HG03558 (cell line): ENCODE results near the gene KMT2E.
A peak's percentile ranks its signal among the peaks of the same experiment; 100 is the strongest.

Source experiments
- ATAC-seq: cut with Tn5 transposase; IDR thresholded peaks from one replicate; pipeline ENCODE4 v1.9.1; 2021; ENCODE audit warnings: moderate number of reproducible peaks; ENCODE audit not compliant: unreplicated experiment; ENCODE audit errors: extremely low read depth

Gene KMT2E

DNA sequence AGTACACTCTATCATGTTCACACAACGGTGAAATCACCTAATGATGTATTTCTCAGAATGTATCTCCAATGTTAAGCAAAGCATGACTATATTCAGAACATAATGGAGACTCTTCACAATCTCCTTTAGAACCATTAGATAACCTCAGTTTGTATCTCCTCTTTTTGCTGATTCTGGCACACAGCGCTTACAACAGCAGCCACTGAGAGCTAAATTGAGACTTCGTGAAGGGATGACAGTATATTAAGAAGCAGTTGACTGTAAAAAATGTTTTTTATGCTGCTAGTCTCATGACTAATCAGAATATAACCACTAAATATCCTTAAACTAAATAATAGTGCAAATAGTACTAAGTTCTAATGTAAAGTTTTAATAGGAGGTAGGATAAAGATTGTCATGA lies 46.9 kb downstream of the KMT2E start:
- ATAC-seq: no peak

GRCh38 chr7:105065104-105065503 lies 51.1 kb downstream of the KMT2E start:
- ATAC-seq: no peak

DNA sequence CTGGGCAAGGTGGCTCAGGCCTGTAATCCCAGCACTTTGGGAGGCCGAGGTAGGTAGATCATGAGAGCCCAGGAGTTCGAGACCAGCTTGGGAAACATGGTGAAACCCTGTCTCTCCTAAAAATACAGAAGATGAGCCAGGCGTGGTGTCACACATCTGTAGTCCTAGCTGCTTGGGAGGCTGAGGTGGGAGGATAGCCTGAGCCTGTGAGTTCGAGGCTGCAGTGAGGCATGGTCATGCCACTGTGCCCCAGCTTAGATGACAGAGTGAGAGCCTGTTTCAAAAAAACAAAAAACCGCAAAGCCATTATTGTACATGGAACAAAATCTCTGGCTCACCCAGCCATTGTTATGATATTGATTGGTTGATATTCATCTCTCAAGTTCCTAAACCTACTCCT lies 53.7 kb downstream of the KMT2E start:
- ATAC-seq: no peak

GRCh38 chr7:105068886-105069285 lies 54.9 kb downstream of the KMT2E start:
- no peak for ATAC-seq

GRCh38 chr7:105073143-105073542 lies 59.1 kb downstream of the KMT2E start:
- ATAC-seq: no peak

GRCh38 chr7:105079348-105079747 lies 65.3 kb downstream of the KMT2E start:
- ATAC-seq: no peak

- ATAC-seq: no peak
Observed at GRCh38 chr7:105084581-105084980, 70.6 kb downstream of the KMT2E start.

- ATAC-seq: no peak
Observed at GRCh38 chr7:105086850-105087249, 72.8 kb downstream of the KMT2E start.

DNA sequence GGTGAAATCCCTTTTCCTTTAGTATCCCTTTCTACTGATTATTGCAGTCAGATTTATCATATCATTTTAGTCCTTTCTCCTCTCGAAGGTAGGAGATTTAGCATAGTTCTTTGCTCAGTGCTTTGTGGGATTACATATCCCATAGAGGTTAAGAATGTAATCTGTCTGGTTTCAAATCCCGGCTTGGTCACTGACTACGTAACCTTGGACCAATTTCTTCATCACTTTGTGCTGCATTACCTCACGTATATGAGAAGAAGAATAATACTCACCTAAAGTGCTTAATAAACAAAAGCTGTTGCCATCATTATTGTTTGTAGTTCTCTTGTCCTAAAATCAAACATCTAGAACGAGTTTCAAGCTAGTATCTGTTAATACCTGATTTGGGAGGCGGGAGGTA lies 74.0 kb downstream of the KMT2E start:
- ATAC-seq: no peak

- no peak for ATAC-seq
Observed at GRCh38 chr7:105088456-105088855, 74.5 kb downstream of the KMT2E start.

DNA sequence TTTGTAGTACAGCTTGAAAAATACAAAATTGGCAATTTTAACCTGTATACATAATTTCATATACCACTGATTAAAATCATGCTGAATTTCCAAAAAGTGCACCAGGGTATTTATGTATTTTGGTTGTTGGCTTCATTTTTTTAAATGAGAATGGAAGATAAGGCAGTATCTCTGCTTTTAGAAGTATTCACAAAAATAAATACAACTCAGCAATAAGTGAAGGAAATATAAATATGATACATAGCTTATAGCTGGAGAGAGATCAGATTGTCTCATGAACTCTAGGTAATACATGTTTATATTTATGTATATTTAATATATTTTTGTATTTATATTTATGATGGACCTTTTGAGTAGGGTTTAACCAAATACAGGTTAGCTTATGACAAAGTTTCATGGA lies 81.0 kb downstream of the KMT2E start:
- ATAC-seq: no peak

DNA sequence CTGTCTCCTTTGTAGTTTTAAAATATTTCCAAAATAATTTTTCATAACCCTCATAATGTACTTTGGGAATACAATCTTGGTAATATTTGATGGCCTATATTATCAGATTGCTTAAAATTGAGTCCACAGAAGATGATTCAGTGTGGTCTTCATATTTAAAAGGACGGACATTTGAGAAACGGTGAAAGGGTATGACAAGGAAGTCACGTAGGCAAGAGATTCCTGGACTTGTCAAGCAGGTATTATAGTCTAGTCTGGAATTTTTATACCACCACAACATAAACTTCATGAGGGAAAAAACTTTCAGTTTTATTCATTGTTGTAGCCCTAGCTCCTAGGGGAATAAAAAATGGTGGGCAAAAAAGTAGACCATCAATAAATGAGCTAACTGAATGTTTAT lies 82.3 kb downstream of the KMT2E start:
- ATAC-seq: no peak

DNA sequence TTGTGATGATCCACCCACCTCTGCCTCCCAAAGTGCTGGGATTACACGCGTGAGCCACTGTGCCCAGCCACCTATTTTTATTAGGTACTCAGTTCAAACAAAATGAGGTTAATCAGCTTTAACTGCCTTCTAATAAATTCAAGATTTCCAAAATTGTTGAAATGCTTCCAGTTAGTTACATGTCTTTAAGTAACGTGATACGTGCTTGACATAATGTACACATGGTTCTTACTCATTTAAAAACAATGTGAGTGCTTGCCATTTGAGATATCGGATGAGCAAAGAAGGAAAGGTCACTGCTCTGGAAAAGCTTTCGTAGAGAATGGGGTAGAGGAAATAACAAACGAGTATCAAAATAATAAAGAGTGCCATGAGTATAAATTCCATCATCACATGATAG lies 83.6 kb downstream of the KMT2E start:
- ATAC-seq: no peak

DNA sequence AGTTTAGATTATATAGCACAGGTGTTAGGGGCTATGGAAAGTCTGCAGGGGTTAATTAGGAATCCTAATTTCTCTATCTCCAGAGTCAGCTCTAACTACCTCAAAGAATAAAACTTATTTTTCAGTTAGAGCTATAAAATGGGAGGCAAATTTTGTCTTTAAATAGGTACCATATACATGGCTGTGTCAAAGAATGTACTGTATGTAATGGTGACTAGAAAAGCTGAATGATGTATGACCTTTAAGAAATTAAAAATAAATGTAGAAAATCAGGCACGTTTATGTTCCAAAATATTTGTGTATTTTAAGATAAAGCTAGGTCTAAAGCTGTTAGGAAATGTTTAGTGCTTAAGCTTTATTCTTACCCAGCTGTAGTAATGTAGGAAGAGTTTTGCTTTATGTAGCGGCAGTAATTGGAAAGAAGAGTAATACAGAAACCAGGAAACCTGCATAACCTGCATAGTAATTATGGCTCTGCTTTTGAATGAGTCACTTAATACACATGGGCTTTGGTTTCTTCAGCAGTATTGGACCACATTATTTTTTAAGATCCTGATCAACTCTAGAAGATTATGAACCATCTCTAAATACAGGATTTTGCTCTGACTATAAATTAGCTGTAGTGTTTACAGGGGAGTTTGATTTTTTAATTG lies 85.0 kb downstream of the KMT2E start:
- ATAC-seq: peak; percentile 63

DNA sequence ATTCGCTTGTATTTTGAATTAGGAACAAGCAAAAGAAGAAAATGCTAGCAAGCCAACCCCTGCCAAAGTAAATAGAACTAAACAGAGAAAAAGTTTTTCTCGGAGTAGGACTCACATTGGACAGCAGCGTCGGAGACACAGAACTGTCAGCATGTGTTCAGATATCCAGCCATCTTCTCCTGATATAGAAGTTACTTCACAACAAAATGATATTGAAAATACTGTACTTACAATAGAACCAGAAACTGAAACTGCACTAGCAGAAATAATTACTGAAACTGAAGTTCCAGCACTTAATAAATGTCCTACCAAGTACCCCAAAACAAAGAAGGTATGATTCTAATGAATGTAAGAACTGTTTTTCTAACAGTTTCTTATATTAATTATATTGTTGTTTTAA lies 87.9 kb downstream of the KMT2E start:
- no peak for ATAC-seq

GRCh38 chr7:105102557-105103352 lies 88.8 kb downstream of the KMT2E start:
- no peak for ATAC-seq

DNA sequence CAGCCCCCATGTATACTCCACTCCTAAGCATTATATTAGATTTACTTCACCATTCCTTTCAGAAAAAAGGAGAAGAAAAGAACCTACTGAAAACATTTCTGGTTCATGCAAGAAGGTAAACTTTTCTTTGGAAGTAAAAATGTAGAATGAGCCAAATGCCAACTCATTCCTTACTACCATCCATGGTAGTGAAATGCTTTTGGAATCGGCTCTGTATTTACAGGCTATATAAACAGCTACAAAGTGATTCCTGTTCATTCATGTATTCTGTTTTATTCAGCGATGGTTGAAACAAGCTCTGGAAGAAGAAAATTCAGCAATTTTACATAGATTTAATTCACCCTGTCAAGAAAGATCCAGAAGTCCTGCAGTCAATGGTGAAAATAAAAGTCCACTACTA lies 91.6 kb downstream of the KMT2E start:
- no peak for ATAC-seq

DNA sequence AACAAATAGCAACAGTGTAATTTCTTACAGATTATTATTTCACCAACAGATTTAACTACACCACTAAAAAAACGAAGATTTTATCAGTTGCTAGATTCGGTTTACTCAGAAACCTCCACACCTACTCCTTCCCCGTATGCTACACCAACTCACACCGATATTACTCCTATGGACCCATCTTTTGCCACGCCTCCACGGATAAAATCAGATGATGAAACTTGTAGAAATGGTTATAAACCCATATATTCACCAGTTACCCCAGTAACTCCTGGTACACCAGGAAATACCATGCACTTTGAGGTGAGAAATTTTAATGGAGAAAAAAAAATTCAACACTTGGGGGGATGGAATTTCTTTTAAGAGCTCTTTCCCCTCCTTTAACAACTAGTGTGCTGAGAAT lies 92.5 kb downstream of the KMT2E start:
- no peak for ATAC-seq

- no peak for ATAC-seq
Observed at GRCh38 chr7:105107458-105107857, 93.5 kb downstream of the KMT2E start.

DNA sequence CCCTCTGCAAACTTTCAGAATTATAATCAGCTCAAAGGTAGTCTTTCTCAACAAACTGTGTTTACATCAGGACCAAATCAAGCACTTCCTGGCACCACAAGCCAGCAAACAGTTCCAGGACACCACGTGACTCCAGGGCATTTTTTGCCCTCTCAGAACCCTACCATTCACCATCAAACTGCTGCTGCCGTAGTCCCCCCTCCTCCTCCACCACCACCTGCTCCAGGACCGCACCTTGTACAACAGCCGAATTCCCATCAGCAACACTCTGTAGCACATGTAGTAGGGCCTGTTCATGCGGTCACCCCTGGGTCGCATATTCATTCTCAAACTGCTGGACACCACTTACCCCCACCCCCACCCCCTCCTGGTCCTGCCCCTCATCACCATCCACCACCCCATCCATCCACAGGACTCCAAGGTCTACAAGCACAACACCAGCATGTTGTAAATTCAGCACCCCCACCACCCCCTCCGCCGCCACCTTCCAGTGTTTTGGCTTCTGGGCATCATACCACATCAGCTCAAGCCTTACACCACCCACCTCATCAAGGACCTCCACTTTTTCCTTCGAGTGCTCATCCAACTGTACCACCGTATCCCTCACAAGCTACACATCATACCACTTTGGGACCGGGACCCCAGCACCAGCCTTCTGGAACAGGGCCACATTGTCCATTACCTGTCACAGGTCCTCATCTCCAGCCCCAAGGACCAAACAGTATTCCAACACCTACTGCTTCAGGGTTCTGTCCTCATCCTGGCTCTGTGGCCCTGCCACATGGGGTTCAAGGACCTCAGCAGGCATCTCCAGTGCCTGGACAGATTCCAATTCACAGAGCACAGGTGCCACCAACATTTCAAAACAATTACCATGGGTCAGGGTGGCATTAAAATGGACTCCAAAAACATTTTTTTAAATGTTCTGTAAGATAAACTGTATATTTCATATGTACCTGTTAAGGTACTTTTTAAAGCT lies 98.7 kb downstream of the KMT2E start:
- ATAC-seq: no peak
